ENCODE results near the gene RNU1-4. TPM values are rescaled to one million over a fixed set of nuclear protein-coding genes. Genes with fewer than 3 reads are reported as not detected.

RNU1-4 gene
- 2,685 and 5,329 TPM in 2 replicates for total RNA-seq

DNA sequence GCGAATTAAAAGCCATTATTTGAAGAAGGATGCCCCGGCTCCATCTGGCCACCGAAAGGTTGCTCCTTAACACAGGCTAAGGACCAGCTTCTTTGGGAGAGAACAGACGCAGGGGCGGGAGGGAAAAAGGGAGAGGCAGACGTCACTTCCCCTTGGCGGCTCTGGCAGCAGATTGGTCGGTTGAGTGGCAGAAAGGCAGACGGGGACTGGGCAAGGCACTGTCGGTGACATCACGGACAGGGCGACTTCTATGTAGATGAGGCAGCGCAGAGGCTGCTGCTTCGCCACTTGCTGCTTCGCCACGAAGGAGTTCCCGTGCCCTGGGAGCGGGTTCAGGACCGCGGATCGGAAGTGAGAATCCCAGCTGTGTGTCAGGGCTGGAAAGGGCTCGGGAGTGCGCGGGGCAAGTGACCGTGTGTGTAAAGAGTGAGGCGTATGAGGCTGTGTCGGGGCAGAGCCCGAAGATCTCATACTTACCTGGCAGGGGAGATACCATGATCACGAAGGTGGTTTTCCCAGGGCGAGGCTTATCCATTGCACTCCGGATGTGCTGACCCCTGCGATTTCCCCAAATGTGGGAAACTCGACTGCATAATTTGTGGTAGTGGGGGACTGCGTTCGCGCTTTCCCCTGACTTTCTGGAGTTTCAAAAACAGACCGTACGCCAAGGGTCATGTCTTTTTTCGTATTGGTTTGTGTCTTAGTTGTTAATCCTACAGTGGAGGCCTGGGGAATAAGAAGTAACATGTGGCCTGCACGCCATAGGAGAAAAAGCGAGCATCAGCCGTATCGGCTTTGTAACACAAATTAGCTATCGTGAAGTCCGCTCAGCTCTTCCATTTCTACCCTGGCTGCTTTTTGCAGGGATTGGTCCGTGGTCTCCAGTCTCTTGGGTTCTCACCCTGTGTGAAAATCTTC lies at the start of gene RNU1-4:
Gene RNU1-4, plus strand, starts transcription at position 470 of the 918 bp plus-strand sequence.

Other genes starting within 250 kb of the RNU1-4 start
- gene RNU1-1, start 226.2 kb upstream of the RNU1-4 start, total RNA-seq, result 2,685 and 5,329 TPM in 2 replicates
- 18.9 and 20.4 TPM in 2 replicates for gene NBPF1, start 127.0 kb upstream of the RNU1-4 start, total RNA-seq
- 2,685 and 5,329 TPM in 2 replicates for gene RNU1-3, start 73.6 kb upstream of the RNU1-4 start, total RNA-seq
- 2,685 and 5,329 TPM in 2 replicates for gene RNU1-2, start 155.5 kb downstream of the RNU1-4 start, total RNA-seq
- gene CROCC, start 181.4 kb downstream of the RNU1-4 start, total RNA-seq, result 12.3 and 18.9 TPM in 2 replicates
- gene MFAP2, start 240.1 kb downstream of the RNU1-4 start, total RNA-seq, result 19.5 and 26.9 TPM in 2 replicates

All from endothelial cell of coronary artery (primary cell).